IMR-90 (cell line): ENCODE measurements around the gene GALNT13. TPM values are rescaled to one million over a fixed set of nuclear protein-coding genes. Genes with fewer than 3 reads are reported as not detected.

ENCODE experiments used
- ATAC-seq: fragments of 200-7000 bp; cut with Tn5 transposase; 2 replicates; pipeline ENCODE4 v1.9.1; 2020; ENCODE audit warnings: low read depth, mild to moderate bottlenecking, moderate library complexity
- BruUV-seq: library from RNA; stranded (reverse); fragments of 400-500 nt; replicated peaks from 2 replicates; lab custom pipeline; 2021; lab: Mats Ljungman, UMichigan
- CTCF ChIA-PET: fragments of 300-600 bp; formaldehyde crosslinking; extraction: SDS; loops from one replicate; lab custom pipeline; 2021; ENCODE audit warnings: antibody characterized with exemption; lab: Yijun Ruan, JAX
- POLR2A ChIA-PET: fragments of 300-600 bp; sonication (Branson Sonifier 250); formaldehyde crosslinking; loops from one replicate; lab custom pipeline; 2022; ENCODE audit warnings: antibody characterized with exemption; ENCODE audit not compliant: unreplicated experiment; lab: Charles Lee
- DNase-seq: peaks from one replicate; pipeline ENCODE4 v3.0.0; 2013
- H2AFZ ChIP-seq: replicated peaks from 2 replicates; pipeline ENCODE3; 2013; ENCODE audit warnings: low read length, mild to moderate bottlenecking; ENCODE audit not compliant: poor library complexity
- H2AK5ac ChIP-seq: 2 replicates; pipeline ENCODE4 v1.6.1; 2013; ENCODE audit warnings: low read depth, low read length, inconsistent platforms
- H2AK9ac ChIP-seq: replicated peaks from 2 replicates; pipeline ENCODE3; 2013; ENCODE audit warnings: mild to moderate bottlenecking, low read depth, low read length, moderate library complexity; ENCODE audit not compliant: poor library complexity
- H2BK120ac ChIP-seq: 2 replicates; pipeline ENCODE4 v1.6.1; 2013; ENCODE audit warnings: low read depth, low read length, inconsistent platforms
- H2BK15ac ChIP-seq: 3 replicates; pipeline ENCODE4 v1.6.1; 2013; ENCODE audit warnings: low read depth, low read length, inconsistent platforms
- H2BK20ac ChIP-seq: 2 replicates; pipeline ENCODE4 v1.6.1; 2013; ENCODE audit warnings: low read depth, mild to moderate bottlenecking, inconsistent platforms, low read length, moderate library complexity
- H2BK5ac ChIP-seq: 2 replicates; pipeline ENCODE4 v1.6.1; 2013; ENCODE audit warnings: mild to moderate bottlenecking, low read depth, low read length, inconsistent platforms; ENCODE audit not compliant: poor library complexity, severe bottlenecking
- H3K14ac ChIP-seq: replicated peaks from 2 replicates; pipeline ENCODE4 v1.6.1; 2013; ENCODE audit warnings: low read depth, low read length, inconsistent platforms
- H3K18ac ChIP-seq: 2 replicates; pipeline ENCODE4 v1.6.1; 2013; ENCODE audit warnings: low read depth, low read length, control low read depth
- H3K23ac ChIP-seq: 2 replicates; pipeline ENCODE4 v1.6.1; 2013; ENCODE audit warnings: low read depth, low read length, inconsistent platforms
- H3K27ac ChIP-seq: 2 replicates; pipeline ENCODE4 v1.5.1; 2013; ENCODE audit warnings: mild to moderate bottlenecking, control low read depth, low read length; ENCODE audit not compliant: insufficient read depth
- H3K27me3 ChIP-seq: 2 replicates; pipeline ENCODE4 v1.6.1; 2013; ENCODE audit warnings: low read length; ENCODE audit not compliant: control insufficient read depth, insufficient read depth
- H3K36me3 ChIP-seq: 2 replicates; pipeline ENCODE4 v1.6.1; 2013; ENCODE audit warnings: low read length, mixed read lengths; ENCODE audit not compliant: control insufficient read depth, insufficient read depth
- H3K4ac ChIP-seq: 2 replicates; pipeline ENCODE4 v1.6.1; 2013; ENCODE audit warnings: low read depth, low read length, inconsistent platforms
- H3K4me1 ChIP-seq: 2 replicates; pipeline ENCODE4 v1.6.1; 2013; ENCODE audit warnings: low read length, mixed read lengths; ENCODE audit not compliant: control insufficient read depth, insufficient read depth
- H3K4me2 ChIP-seq: 2 replicates; pipeline ENCODE4 v1.6.1; 2013; ENCODE audit warnings: low read depth, mild to moderate bottlenecking, control low read depth, low read length, moderate library complexity
- H3K4me3 ChIP-seq: 2 replicates; pipeline ENCODE4 v1.5.1; 2013; ENCODE audit warnings: low read depth, mild to moderate bottlenecking, control low read depth, low read length, moderate library complexity; ENCODE audit not compliant: insufficient read depth
- H3K56ac ChIP-seq: 2 replicates; pipeline ENCODE4 v1.6.1; 2013; ENCODE audit warnings: low read length, inconsistent platforms; ENCODE audit not compliant: insufficient read depth; ENCODE audit errors: extremely low read depth
- H3K79me1 ChIP-seq, 2 experiments: 2 replicates each; pipeline ENCODE4 v1.6.1; 2013; ENCODE audit warnings: low read length in 2 of 2, inconsistent platforms in 1 of 2, low read depth in 1 of 2
- H3K9ac ChIP-seq: 2 replicates; pipeline ENCODE4 v1.6.1; 2013; ENCODE audit warnings: low read depth, low read length, control low read depth
- H3K9me1 ChIP-seq: 2 replicates; pipeline ENCODE4 v1.6.1; 2013; ENCODE audit warnings: low read length, inconsistent platforms; ENCODE audit not compliant: insufficient read depth
- H3K9me3 ChIP-seq: 2 replicates; pipeline ENCODE4 v1.6.1; 2013; ENCODE audit warnings: low read length; ENCODE audit not compliant: control insufficient read depth, insufficient read depth
- H4K20me1 ChIP-seq: 2 replicates; pipeline ENCODE4 v1.6.1; 2013; ENCODE audit warnings: low read length, inconsistent platforms; ENCODE audit not compliant: insufficient read depth
- H4K5ac ChIP-seq: 2 replicates; pipeline ENCODE4 v1.6.1; 2013; ENCODE audit warnings: mild to moderate bottlenecking, low read depth, low read length, control low read depth
- H4K8ac ChIP-seq, 2 experiments: 2 replicates each; pipeline ENCODE4 v1.6.1; 2013; ENCODE audit warnings: low read depth in 2 of 2, low read length in 2 of 2, control low read depth in 1 of 2, inconsistent platforms in 1 of 2
- H4K91ac ChIP-seq: 2 replicates; pipeline ENCODE4 v1.6.1; 2013; ENCODE audit warnings: low read depth, low read length, inconsistent platforms; ENCODE audit not compliant: insufficient read depth
- MXI1 ChIP-seq: IDR thresholded peaks from 2 replicates; pipeline ENCODE4 v1.6.1; 2012; ENCODE audit warnings: low read depth, mild to moderate bottlenecking, low read length, moderate library complexity, borderline replicate concordance
- WGBS, 2 experiments: methylation state at CpG; one replicate each; pipeline versions ENCODE4 v1.1.5 to v1.1.7; 2013; ENCODE audit warnings: missing lambda C conversion rate in 2 of 2; ENCODE audit not compliant: insufficient read length in 1 of 2; ENCODE audit errors: extremely low coverage in 2 of 2; 5-methylcytosine and 5-hydroxymethylcytosine counted together
- dilution Hi-C: fragments of 300-500 bp; cut with HindIII; formaldehyde crosslinking; loops from one replicate; pipeline ENCODE4 v1.14.3; 2018; ENCODE audit warnings: low sequenced_read_pairs; ENCODE audit not compliant: unreplicated experiment
- in situ Hi-C: fragments of 300-500 bp; cut with MboI; formaldehyde crosslinking; loops from 3 replicates; pipeline ENCODE4 v1.14.3; 2019; ENCODE audit warnings: low sequenced_read_pairs, inconsistent platforms, mixed read lengths
- intact Hi-C: fragments of 100-400 bp; cut with micrococcal nuclease; formaldehyde crosslinking; loops from 2 replicates; pipeline ENCODE4 v1.10.0; 2022
- polyA plus RNA-seq, 3 experiments: library from polyadenylated mRNA; depleted of rRNA; stranded (reverse); fragments of >200 nt; gene quantifications; 2 replicates each; pipeline ENCODE4 v1.2.3, GENCODE V29; 2012; ENCODE audit warnings: low replicate concordance in 1 of 3
- total RNA-seq: library from RNA; depleted of rRNA; stranded (reverse); fragments of >200 nt; gene quantifications from 2 replicates; pipeline ENCODE4 v1.2.3, GENCODE V29; 2012

GALNT13 gene
- total and polyA plus RNA-seq, 2 of the 4 experiments (the other 2 are of a cell fraction), result 0.03 TPM; not detected in 1

- in situ Hi-C loops, result no loop called here
- no peak overlapping the region for H3K23ac ChIP-seq
- dilution Hi-C loops, result no loop called here
Measured at GRCh38 chr2:154481336-154481735, 609.6 kb downstream of the GALNT13 start.

More at GRCh38 chr2:154481336-154481735, 609.6 kb downstream of the GALNT13 start:
- Histone ChIP-seq H3K4ac (no peak overlapping the region), H3K79me1 (no peaks in the 10 kb centered on the region), H3K4me1 (no peaks in the 10 kb centered on the region), H4K8ac (no peak overlapping the region), H4K20me1 (no peaks in the 10 kb centered on the region), H3K9me3 (peaks cover 6% of the 10 kb centered on the region; the same call in 1 of the 2 replicates), H4K91ac (no peak overlapping the region), H3K4me3 (no peak overlapping the region), H3K14ac (no peak overlapping the region), H2BK20ac (no peak overlapping the region), H3K27me3 (no peaks in the 10 kb centered on the region), H2AK5ac (no peak overlapping the region), H3K56ac (no peak overlapping the region), H3K27ac (no peak overlapping the region), H2BK5ac (no peak overlapping the region), H4K5ac (no peak overlapping the region), H3K4me2 (no peak overlapping the region), H3K18ac (no peak overlapping the region), H3K9ac (no peak overlapping the region), H3K9me1 (no peaks in the 10 kb centered on the region), H2BK15ac (no peak overlapping the region), H2AK9ac (no peak overlapping the region), H3K36me3 (no peaks in the 10 kb centered on the region), H2BK120ac (no peak overlapping the region), H2AFZ (no peak overlapping the region)
- POLR2A ChIA-PET, result no interaction called here
- no CpG with 5 or more reads among the region's 2 CpGs for WGBS, 2 experiments
- no peak for TF ChIP-seq MXI1
- BruUV-seq, result no TSS peak
- DNase-seq, result no peak
- intact Hi-C loops, result no loop called here
- CTCF ChIA-PET, result no interaction called here
- ATAC-seq, result no peak
